Measurements from ENCODE around the gene PLEKHA7.

DNA sequence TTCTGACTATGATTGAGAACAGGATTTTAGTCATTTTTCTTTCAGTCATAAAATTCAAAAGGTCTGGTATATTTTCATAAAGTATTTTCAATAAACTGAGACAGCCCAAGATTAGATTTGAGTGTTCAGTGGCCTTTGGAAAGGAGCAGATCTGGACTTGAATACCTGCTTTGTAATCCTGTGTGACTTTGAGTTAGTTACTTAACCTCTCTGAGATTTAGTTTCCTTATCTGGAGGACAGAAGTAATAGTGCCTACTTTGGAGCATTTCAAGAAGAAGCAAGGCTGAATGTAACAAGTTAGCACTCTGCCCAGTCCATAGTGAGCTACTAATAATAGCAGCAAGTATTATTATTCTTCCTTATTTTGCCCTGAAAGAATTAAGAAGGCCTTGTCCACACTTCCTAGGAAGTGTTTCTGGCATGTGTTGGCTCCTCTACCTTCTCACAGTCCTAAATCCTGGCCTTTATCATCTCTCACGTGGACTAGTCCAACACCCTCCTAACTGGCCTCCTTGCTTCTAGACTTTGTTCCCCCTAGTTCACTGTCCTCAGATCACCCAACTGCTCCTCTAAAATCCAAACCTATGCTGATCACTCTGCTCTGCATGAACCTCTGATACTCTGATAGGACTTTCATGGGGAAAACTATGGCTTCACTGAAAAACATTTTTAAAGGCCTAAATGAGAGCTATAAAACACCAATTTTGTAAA is 115.8 kb downstream of the PLEKHA7 start:
- TF ChIP-seq, protein P1, sequence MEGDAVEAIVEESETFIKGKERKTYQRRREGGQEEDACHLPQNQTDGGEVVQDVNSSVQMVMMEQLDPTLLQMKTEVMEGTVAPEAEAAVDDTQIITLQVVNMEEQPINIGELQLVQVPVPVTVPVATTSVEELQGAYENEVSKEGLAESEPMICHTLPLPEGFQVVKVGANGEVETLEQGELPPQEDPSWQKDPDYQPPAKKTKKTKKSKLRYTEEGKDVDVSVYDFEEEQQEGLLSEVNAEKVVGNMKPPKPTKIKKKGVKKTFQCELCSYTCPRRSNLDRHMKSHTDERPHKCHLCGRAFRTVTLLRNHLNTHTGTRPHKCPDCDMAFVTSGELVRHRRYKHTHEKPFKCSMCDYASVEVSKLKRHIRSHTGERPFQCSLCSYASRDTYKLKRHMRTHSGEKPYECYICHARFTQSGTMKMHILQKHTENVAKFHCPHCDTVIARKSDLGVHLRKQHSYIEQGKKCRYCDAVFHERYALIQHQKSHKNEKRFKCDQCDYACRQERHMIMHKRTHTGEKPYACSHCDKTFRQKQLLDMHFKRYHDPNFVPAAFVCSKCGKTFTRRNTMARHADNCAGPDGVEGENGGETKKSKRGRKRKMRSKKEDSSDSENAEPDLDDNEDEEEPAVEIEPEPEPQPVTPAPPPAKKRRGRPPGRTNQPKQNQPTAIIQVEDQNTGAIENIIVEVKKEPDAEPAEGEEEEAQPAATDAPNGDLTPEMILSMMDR (IDR thresholded peaks at IDR 0.05): no peak
- TF ChIP-seq POLR2A (IDR thresholded peaks at IDR 0.05) (no peak), POLR2AphosphoS5 (IDR thresholded peaks at IDR 0.05) (no peak)

Data from breast epithelium (tissue), 3 donors.